Esophagus muscularis mucosa (tissue), 4 donors: Measurements from ENCODE around the gene SLC2A11. TPM values are rescaled to one million over a fixed set of nuclear protein-coding genes. Genes with fewer than 3 reads are reported as not detected.
"Not testable (repeated sequence)": the region's sequence is repeated elsewhere in the genome, so short reads cannot be mapped to it uniquely, and the experiment has no call there.

Experiments
- DNase-seq: peaks from one replicate; pipeline ENCODE4 v3.0.0-alpha.2; 2017; ENCODE audit errors: extremely low spot score
- H3K27ac ChIP-seq, 4 donors: fragments of 200-600 bp; sonication (generic); replicated peaks in 1 of 4; 1 replicate in 3 of 4; 2 replicates in 1 of 4; pipeline ENCODE4 v1.5.1; 2016 to 2019; ENCODE audit warnings: mild to moderate bottlenecking in 1 of 4
- H3K27me3 ChIP-seq, 4 donors: fragments of 200-600 bp; sonication (generic); one replicate each; pipeline versions ENCODE4 v1.5.1 to v1.6.0; 2016 to 2019
- H3K36me3 ChIP-seq, 4 donors: fragments of 200-600 bp; sonication (generic); one replicate each; pipeline ENCODE4 v1.5.1; 2016 to 2019
- H3K4me1 ChIP-seq, 4 donors: fragments of 200-600 bp; sonication (generic); one replicate each; pipeline ENCODE4 v1.5.1; 2016 to 2019
- H3K4me3 ChIP-seq, 4 donors: fragments of 200-600 bp; sonication (generic); 1 replicate in 2 of 4; 2 replicates in 2 of 4; pipeline ENCODE4 v1.5.1; 2016 to 2019; ENCODE audit warnings: mild to moderate bottlenecking in 4 of 4, moderate library complexity in 1 of 4
- H3K9me3 ChIP-seq, 4 donors: fragments of 200-600 bp; sonication (generic); 1 replicate in 3 of 4; 2 replicates in 1 of 4; pipeline ENCODE4 v1.5.1; 2016 to 2019
- EP300 ChIP-seq: sonication (generic); formaldehyde crosslinking; IDR thresholded peaks from one replicate; pipeline ENCODE4 v1.6.1; 2017; ENCODE audit warnings: antibody characterized with exemption
- POLR2A ChIP-seq: fragments of 450-650 bp; IDR thresholded peaks from one replicate; pipeline ENCODE4 v1.6.1; 2017; ENCODE audit warnings: antibody characterized with exemption, moderate library complexity, mild to moderate bottlenecking, low read depth
- POLR2AphosphoS5 ChIP-seq, 2 donors: sonication (generic); formaldehyde crosslinking; IDR thresholded peaks; one replicate each; pipeline ENCODE4 v1.6.1; 2017; ENCODE audit warnings: antibody characterized with exemption in 2 of 2
- WGBS: methylation state at CpG from one replicate; pipeline ENCODE4 v1.1.5; 2018; 5-methylcytosine and 5-hydroxymethylcytosine counted together
- intact Hi-C: fragments of 100-400 bp; cut with DNase I; formaldehyde crosslinking; loops from one replicate; pipeline ENCODE4 v1.15.1; 2023
- total RNA-seq, 4 donors: library from RNA; depleted of rRNA; stranded (reverse); fragments of >200 nt; gene quantifications; one replicate each; pipeline versions ENCODE4 v1.1.0 to v1.2.1, GENCODE V29; 2016
- TF ChIP-seq, protein P1 (sequence below), 3 experiments: fragments of 200-600 bp in 2 of 3; fragments of 450-650 bp in 1 of 3; sonication (generic) in 2 of 3; IDR thresholded peaks; one replicate each; pipeline ENCODE4 v1.5.1; 2017 to 2019; ENCODE audit warnings: antibody characterized with exemption in 3 of 3, mild to moderate bottlenecking in 2 of 3, moderate library complexity in 1 of 3

The SLC2A11 gene
- total RNA-seq, 4 donors from 2014 or later, result 11.6 to 17.4 (median 15.3) TPM

DNA sequence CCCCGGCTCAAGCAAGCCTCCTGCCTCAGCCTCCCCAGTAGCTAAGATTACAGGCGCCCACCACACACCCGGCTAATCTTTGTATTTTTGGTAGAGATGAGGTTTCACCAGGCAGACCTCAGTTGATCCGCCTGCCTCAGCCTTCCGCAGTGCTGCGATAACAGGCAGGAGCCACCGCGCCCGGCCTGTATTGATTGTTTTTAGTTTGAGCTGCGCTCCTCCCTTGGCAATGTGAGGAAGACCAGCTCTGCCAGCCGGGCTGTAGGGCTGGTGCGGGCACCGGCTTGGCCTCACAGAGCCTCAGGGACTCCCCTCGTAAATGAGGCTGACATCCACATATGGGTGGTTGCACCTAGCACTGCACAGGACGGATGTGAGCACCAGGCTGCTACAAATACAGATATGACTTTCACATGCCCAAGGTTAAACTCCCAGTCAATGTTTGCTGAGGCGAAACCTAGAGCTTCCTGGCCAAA is 7.5 kb upstream of the SLC2A11 start:
- 88% methylated on average over 12 of the region's 16 CpGs for WGBS
- Histone ChIP-seq H3K4me3 (no peak overlapping the region), H3K9me3 (no peaks in the 10 kb centered on the region), H3K27me3 (no peaks in the 10 kb centered on the region), H3K36me3 (no peaks in the 10 kb centered on the region), H3K27ac (no peak overlapping the region), H3K4me1 (peaks cover 26 to 32% (median 29%) of the 10 kb centered on the region in 4 donors)
- no peak for DNase-seq
- intact Hi-C loops, result no loop called here
- no peak for TF ChIP-seq POLR2AphosphoS5 (IDR thresholded peaks at IDR 0.05)
- TF ChIP-seq POLR2A, result no peak
- TF ChIP-seq EP300, result no peak
- TF ChIP-seq, protein P1, sequence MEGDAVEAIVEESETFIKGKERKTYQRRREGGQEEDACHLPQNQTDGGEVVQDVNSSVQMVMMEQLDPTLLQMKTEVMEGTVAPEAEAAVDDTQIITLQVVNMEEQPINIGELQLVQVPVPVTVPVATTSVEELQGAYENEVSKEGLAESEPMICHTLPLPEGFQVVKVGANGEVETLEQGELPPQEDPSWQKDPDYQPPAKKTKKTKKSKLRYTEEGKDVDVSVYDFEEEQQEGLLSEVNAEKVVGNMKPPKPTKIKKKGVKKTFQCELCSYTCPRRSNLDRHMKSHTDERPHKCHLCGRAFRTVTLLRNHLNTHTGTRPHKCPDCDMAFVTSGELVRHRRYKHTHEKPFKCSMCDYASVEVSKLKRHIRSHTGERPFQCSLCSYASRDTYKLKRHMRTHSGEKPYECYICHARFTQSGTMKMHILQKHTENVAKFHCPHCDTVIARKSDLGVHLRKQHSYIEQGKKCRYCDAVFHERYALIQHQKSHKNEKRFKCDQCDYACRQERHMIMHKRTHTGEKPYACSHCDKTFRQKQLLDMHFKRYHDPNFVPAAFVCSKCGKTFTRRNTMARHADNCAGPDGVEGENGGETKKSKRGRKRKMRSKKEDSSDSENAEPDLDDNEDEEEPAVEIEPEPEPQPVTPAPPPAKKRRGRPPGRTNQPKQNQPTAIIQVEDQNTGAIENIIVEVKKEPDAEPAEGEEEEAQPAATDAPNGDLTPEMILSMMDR (IDR thresholded peaks at IDR 0.05), result no peak

DNA sequence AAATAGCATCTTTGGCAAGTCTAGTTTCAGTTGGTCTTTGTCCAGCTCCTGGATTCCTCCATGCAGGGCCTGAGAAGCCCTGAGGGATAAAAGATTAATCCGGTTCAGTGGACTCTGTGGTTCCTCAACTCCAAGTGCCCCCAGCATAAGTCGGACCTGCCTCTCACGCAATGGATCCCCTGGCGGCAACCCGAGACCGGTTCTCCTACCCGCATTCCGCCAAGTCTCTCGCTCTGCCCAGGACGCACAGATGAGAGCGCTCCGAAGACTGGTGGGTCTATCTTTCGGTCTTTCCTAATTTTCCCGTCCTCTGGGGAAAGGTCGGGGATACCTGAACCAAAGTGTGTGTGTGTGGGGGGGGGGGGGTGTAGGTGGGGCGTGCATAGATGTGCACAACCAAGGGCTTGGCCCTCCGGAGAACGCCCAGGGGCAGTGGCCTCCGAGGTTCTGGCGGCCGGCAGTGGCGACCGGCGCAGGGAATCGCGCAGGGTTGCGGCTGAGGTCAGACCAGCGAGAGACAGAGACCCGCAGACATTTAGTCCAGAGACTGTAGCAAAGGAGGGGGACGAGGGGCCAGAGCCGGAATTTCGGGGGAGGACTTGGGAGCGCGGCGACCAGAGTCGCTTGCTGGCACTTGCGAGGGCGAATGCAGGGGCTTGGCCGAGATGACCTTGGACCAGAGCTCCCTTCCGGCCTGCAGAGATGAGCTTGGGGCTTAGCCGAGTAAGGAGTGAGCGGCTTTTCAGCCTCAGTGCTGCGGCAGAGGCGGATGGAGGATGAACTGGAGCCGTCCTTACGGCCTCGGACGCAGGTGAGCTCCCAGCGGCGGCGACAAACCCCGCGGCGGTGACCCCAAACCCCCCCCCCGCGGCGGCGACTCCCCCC is 712 bp upstream of the SLC2A11 start:
- no peak for DNase-seq
- H3K36me3 ChIP-seq, result peaks cover 0 to 6% (median 3%) of the 10 kb centered on the region in 4 donors
- H3K4me1 ChIP-seq, result peaks cover 8 to 31% (median 24%) of the 10 kb centered on the region in 4 donors
- no peaks in the 10 kb centered on the region for H3K9me3 ChIP-seq
- H3K27ac ChIP-seq, result peak overlapping the region; percentile 92 to 96 (median 94)
- no peak for TF ChIP-seq EP300
- TF ChIP-seq POLR2A, result no peak
- TF ChIP-seq POLR2AphosphoS5 (IDR thresholded peaks at IDR 0.05), result no peak
- TF ChIP-seq, protein P1 (IDR thresholded peaks at IDR 0.05), result peak in 1 of 3 experiments; percentile 26
- H3K4me3 ChIP-seq, result peak overlapping the region; percentile 68 to 77 (median 74)
- 15% methylated on average over 30 of the region's 58 CpGs for WGBS
- intact Hi-C loops, result no loop called here
- no peaks in the 10 kb centered on the region for H3K27me3 ChIP-seq

DNA sequence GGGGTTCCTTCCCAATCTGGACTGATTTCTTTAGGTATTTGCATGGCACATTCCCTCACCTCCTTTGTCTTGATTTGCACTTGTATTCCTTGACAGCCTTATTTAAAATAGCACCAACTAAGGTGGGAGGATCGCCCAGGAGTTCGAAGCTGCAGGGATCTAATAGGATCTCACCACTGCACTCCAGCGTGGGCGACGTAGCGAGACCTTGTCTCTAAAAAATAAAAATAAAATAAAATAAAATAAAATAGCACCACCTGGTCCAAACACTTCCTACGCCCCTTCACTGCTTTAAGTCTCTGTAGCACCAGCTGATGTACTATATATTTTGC is 775 bp downstream of the SLC2A11 start:
- WGBS, result 50% methylated on average over 7 of the region's 7 CpGs
- H3K36me3 ChIP-seq, result peaks cover 0 to 18% (median 11%) of the 10 kb centered on the region in 4 donors
- H3K27ac ChIP-seq, result peak overlapping the region in 3 of 4 donors; percentile 92 to 96 (median 94)
- H3K4me3 ChIP-seq, result peak overlapping the region; percentile 68 to 77 (median 74)
- H3K4me1 ChIP-seq, result peaks cover 8 to 31% (median 24%) of the 10 kb centered on the region in 4 donors
- intact Hi-C loops, result no loop called here
- no peaks in the 10 kb centered on the region for H3K27me3 ChIP-seq
- TF ChIP-seq POLR2A (no peak), EP300 (no peak), POLR2AphosphoS5 (IDR thresholded peaks at IDR 0.05) (no peak)
- TF ChIP-seq, protein P1 (IDR thresholded peaks at IDR 0.05), result no peak
- no peaks in the 10 kb centered on the region for H3K9me3 ChIP-seq
- no peak for DNase-seq

DNA sequence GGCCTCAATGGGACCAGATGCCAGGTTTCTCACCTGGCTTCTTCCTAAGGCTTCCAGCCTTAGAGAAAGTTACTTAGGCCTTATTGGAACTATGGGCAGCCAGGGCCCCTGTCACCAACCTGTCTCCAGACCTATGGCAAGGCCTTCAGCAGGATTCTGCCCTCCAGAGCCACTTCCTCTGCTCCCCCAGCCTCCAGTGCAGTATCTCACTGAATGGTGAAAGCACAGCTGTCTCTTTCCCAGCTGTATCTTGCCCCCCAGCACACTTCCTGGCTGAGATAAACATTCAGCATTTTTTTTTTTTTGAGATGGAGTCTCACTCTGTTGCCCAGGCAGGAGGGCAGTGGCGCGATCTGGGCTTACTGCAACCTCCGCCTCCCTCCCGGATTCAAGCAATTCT is 1.5 kb downstream of the SLC2A11 start:
- H3K27ac ChIP-seq, result no peak overlapping the region
- no peaks in the 10 kb centered on the region for H3K9me3 ChIP-seq
- DNase-seq, result no peak
- H3K36me3 ChIP-seq, result peaks cover 0 to 24% (median 12%) of the 10 kb centered on the region in 4 donors
- peaks cover 8 to 31% (median 24%) of the 10 kb centered on the region in 4 donors for H3K4me1 ChIP-seq
- WGBS, result 93% methylated on average over 4 of the region's 4 CpGs
- no peaks in the 10 kb centered on the region for H3K27me3 ChIP-seq
- TF ChIP-seq, protein P1 (IDR thresholded peaks at IDR 0.05), result no peak
- no peak for TF ChIP-seq EP300
- TF ChIP-seq POLR2AphosphoS5 (IDR thresholded peaks at IDR 0.05), result no peak
- no peak for TF ChIP-seq POLR2A
- no peak overlapping the region for H3K4me3 ChIP-seq
- intact Hi-C loops, result no loop called here

DNA sequence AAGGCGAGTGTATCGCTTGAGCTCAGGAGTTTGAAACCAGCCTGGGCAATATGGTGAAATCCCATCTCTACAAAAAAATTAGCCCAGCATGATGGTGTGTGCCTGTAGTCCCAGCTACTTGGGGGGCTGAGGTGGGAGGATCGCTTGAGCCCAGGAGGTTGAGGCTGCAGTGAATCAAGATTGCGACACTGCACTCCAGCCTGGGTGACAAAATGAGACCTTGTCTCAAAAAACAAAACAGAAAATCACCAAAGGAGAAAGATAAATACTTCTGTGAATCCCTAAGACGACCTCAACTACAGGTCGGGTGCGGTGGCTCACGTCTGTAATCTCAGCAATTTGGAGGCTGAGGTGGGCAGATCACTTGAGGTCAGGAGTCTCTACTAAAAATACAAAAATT is 2.5 kb downstream of the SLC2A11 start:
- peaks cover 8 to 31% (median 24%) of the 10 kb centered on the region in 4 donors for H3K4me1 ChIP-seq
- H3K36me3 ChIP-seq, result peaks cover 0 to 29% (median 12%) of the 10 kb centered on the region in 4 donors
- DNase-seq, intact Hi-C loops, H3K9me3 ChIP-seq, H3K4me3 ChIP-seq, H3K27ac ChIP-seq, H3K27me3 ChIP-seq: not testable (repeated sequence)
- WGBS, result 94% methylated on average over 8 of the region's 8 CpGs
